B cell (primary cell): ENCODE data around the gene ABTB2. TPM values are rescaled to one million over a fixed set of nuclear protein-coding genes. Genes with fewer than 3 reads are reported as not detected.

Source experiments
- ATAC-seq: fragments of 200-7000 bp; cut with Tn5 transposase; one replicate; pipeline ENCODE4 v1.10.0; 2021; ENCODE audit warnings: low read depth, mild to moderate bottlenecking, moderate number of reproducible peaks, moderate library complexity
- CTCF ChIA-PET: fragments of 350-600 bp; sonication (Branson Sonifier 250); formaldehyde crosslinking; loops from one replicate; lab custom pipeline; 2021; ENCODE audit warnings: antibody characterized with exemption, inconsistent platforms; lab: Charles Lee
- POLR2A ChIA-PET: fragments of 350-600 bp; sonication (Branson Sonifier 250); formaldehyde crosslinking; loops from one replicate; lab custom pipeline; 2021; ENCODE audit warnings: antibody characterized with exemption; lab: Charles Lee
- DNase-seq: peaks from one replicate; pipeline ENCODE4 v3.0.0; 2013
- H2AFZ ChIP-seq: 2 replicates; pipeline ENCODE4 v1.6.1; 2012; ENCODE audit warnings: mild to moderate bottlenecking, low read depth, low read length; ENCODE audit not compliant: insufficient read depth, poor library complexity, severe bottlenecking
- H3K27ac ChIP-seq, 2 donors: 1 replicate in 1 of 2; 2 replicates in 1 of 2; pipeline ENCODE4 v1.5.1; 2012 to 2013; ENCODE audit warnings: low read length in 2 of 2, mild to moderate bottlenecking in 2 of 2, moderate library complexity in 1 of 2
- H3K27me3 ChIP-seq, 4 experiments: fragments of 200-600 bp in 1 of 4; sonication (generic) in 1 of 4; replicated peaks in 1 of 4; 1 replicate in 2 of 4; 2 replicates in 2 of 4; pipeline versions ENCODE4 v1.6.1 to v1.7.0; 2013 to 2016; ENCODE audit warnings: low read length in 3 of 4, mild to moderate bottlenecking in 2 of 4, mixed read lengths in 1 of 4, moderate library complexity in 1 of 4; ENCODE audit not compliant: insufficient read depth in 4 of 4, control insufficient read depth in 3 of 4; ENCODE audit errors: control extremely low read depth in 1 of 4
- H3K36me3 ChIP-seq, 2 experiments: replicated peaks in 1 of 2; 1 replicate in 1 of 2; 2 replicates in 1 of 2; pipeline versions ENCODE4 v1.6.1 to v1.7.1; 2013; ENCODE audit warnings: low read length in 1 of 2; ENCODE audit not compliant: insufficient read depth in 2 of 2, control insufficient read depth in 1 of 2; ENCODE audit errors: control extremely low read depth in 1 of 2, extremely low read depth in 1 of 2
- H3K4me1 ChIP-seq, 2 donors: fragments of 200-600 bp in 1 of 2; sonication (generic) in 1 of 2; 1 replicate in 1 of 2; 2 replicates in 1 of 2; pipeline versions ENCODE4 v1.5.1 to v1.6.1; 2013 to 2017; ENCODE audit warnings: low read length in 2 of 2; ENCODE audit not compliant: control insufficient read depth in 2 of 2, insufficient read depth in 2 of 2
- H3K4me2 ChIP-seq: replicated peaks from 2 replicates; pipeline ENCODE3; 2012; ENCODE audit warnings: mild to moderate bottlenecking, low read depth, low read length; ENCODE audit not compliant: poor library complexity, severe bottlenecking
- H3K4me3 ChIP-seq, 5 experiments: fragments of 200-600 bp in 1 of 5; sonication (generic) in 1 of 5; 1 replicate in 3 of 5; 2 replicates in 2 of 5; pipeline versions ENCODE4 v1.5.1 to v1.7.0; 2011 to 2016; ENCODE audit warnings: low read length in 4 of 5, mild to moderate bottlenecking in 4 of 5, low read depth in 2 of 5, control low read depth in 1 of 5, moderate library complexity in 1 of 5; ENCODE audit not compliant: insufficient read depth in 1 of 5; ENCODE audit errors: control extremely low read depth in 1 of 5, extremely low read depth in 1 of 5
- H3K79me2 ChIP-seq: fragments of 200-600 bp; sonication (generic); one replicate; pipeline ENCODE4 v1.6.0; 2016; ENCODE audit warnings: low read length; ENCODE audit not compliant: control insufficient read depth, insufficient read depth
- H3K9ac ChIP-seq: fragments of 200-600 bp; sonication (generic); 2 replicates; pipeline ENCODE4 v1.6.1; 2017; ENCODE audit warnings: mild to moderate bottlenecking, low read length, moderate library complexity
- H3K9me3 ChIP-seq, 3 donors: one replicate each; pipeline versions ENCODE4 v1.6.1 to v1.7.1; 2013; ENCODE audit warnings: low read length in 2 of 3; ENCODE audit not compliant: control insufficient read depth in 2 of 3, insufficient read depth in 1 of 3; ENCODE audit errors: control extremely low read depth in 1 of 3
- H4K20me1 ChIP-seq: 2 replicates; pipeline ENCODE4 v1.6.0; 2012; ENCODE audit warnings: mild to moderate bottlenecking, low read length; ENCODE audit not compliant: insufficient read depth, control insufficient read depth, poor library complexity, severe bottlenecking
- H3K27ac Mint-ChIP-seq: one replicate; pipeline ENCODE4 v1.8.0; 2021; ENCODE audit warnings: mixed read lengths
- H3K27me3 Mint-ChIP-seq: one replicate; pipeline ENCODE4 v1.8.0; 2021; ENCODE audit warnings: mixed read lengths
- H3K4me1 Mint-ChIP-seq: one replicate; pipeline ENCODE4 v1.8.0; 2021; ENCODE audit warnings: mixed read lengths
- H3K4me3 Mint-ChIP-seq: one replicate; pipeline ENCODE4 v1.8.0; 2021; ENCODE audit warnings: mixed read lengths
- H3K9me3 Mint-ChIP-seq: one replicate; pipeline ENCODE4 v1.8.0; 2022; ENCODE audit warnings: mixed read lengths; ENCODE audit not compliant: insufficient read depth
- CTCF ChIP-seq: fragments of 200-600 bp; IDR thresholded peaks from one replicate; pipeline ENCODE4 v1.8.0; 2022; ENCODE audit warnings: antibody characterized with exemption, mild to moderate bottlenecking
- EZH2 ChIP-seq: IDR thresholded peaks from 2 replicates; pipeline ENCODE4 v1.6.1; 2012; ENCODE audit warnings: borderline replicate concordance, low read depth, mild to moderate bottlenecking, moderate library complexity, low read length; ENCODE audit not compliant: insufficient read depth, poor library complexity, severe bottlenecking
- WGBS: methylation state at CpG from one replicate; pipeline ENCODE4 v1.1.5; 2013; ENCODE audit warnings: missing lambda C conversion rate; ENCODE audit not compliant: insufficient coverage; 5-methylcytosine and 5-hydroxymethylcytosine counted together
- intact Hi-C: fragments of 100-400 bp; cut with micrococcal nuclease; formaldehyde crosslinking; loops from one replicate; pipeline ENCODE4 v1.10.0; 2022
- polyA plus RNA-seq: library from polyadenylated mRNA; depleted of rRNA; stranded (reverse); fragments of >200 nt; gene quantifications from 2 replicates; pipeline ENCODE4 v1.2.3, GENCODE V29; 2012
- total RNA-seq, 2 donors: library from RNA; stranded (reverse); fragments of 120-200 nt in 1 of 2; gene quantifications; 1 replicate in 1 of 2; 2 replicates in 1 of 2; pipeline versions ENCODE4 v1.2.3 to v1.2.4, GENCODE V29; 2013 to 2022

Gene ABTB2
- total and polyA plus RNA-seq, 2 donors (not counting 1 experiment from before 2014, with no cell fraction given) = 0.30 to 5.9 TPM

- no peak for DNase-seq
- no peaks in the 10 kb centered on the region for H3K27me3 Mint-ChIP-seq
- TF ChIP-seq EZH2 (no peak), CTCF (no peak)
- WGBS = 32% methylated on average over 5 of the region's 6 CpGs
- Histone ChIP-seq H4K20me1 (no peaks in the 10 kb centered on the region), H3K9ac (no peak overlapping the region), H3K36me3 (no peaks in the 10 kb centered on the region), H3K4me3 (no peak overlapping the region), H3K4me2 (no peak overlapping the region), H3K27me3 (no peaks in the 10 kb centered on the region), H3K79me2 (no peaks in the 10 kb centered on the region), H3K27ac (no peak overlapping the region), H3K4me1 (peaks cover 8 to 13% of the 10 kb centered on the region in 2 donors), H3K9me3 (no peaks in the 10 kb centered on the region), H2AFZ (no peak overlapping the region)
- peaks cover 14% of the 10 kb centered on the region for H3K4me1 Mint-ChIP-seq
- no peak overlapping the region for H3K4me3 Mint-ChIP-seq
- CTCF ChIA-PET = interaction anchor here (1.4 kb wide), 1 partner anchor 20 kb away, joined by 4 read pairs; no protein-coding TSS in a partner anchor
- POLR2A ChIA-PET = interaction anchor here (0.6 kb wide), 1 partner anchor 200 kb away, joined by 4 read pairs; no protein-coding TSS in a partner anchor
- ATAC-seq = no peak
- H3K27ac Mint-ChIP-seq = no peak overlapping the region
- intact Hi-C loops = no loop called here
- H3K9me3 Mint-ChIP-seq = no peaks in the 10 kb centered on the region
Measured at GRCh38 chr11:34158661-34159060, 199.1 kb downstream of the ABTB2 start.

DNA sequence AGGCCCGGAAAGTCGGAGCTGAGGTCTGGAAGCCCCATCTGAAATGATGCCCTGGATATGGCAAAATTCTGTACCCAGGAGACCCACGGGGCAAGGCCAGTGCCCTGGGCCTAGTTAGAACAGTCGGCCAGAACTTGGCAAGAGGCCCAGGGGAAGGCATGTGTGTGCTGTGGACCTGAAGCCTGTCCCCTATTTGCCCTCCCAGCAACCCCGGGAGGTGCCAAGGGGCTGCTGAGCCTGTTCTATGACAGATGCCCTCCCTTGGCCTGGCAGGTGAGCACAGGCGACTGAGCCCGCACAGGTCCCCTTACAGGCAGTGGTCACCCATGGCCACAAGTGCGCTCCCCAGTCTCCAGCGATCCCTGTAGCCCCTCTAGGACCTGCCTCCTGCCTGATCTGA lies 200.6 kb downstream of the ABTB2 start:
- no peak overlapping the region for H2AFZ ChIP-seq
- Mint-ChIP-seq H3K9me3 (no peaks in the 10 kb centered on the region), H3K27ac (no peak overlapping the region), H3K4me3 (no peak overlapping the region), H3K4me1 (peaks cover 28% of the 10 kb centered on the region), H3K27me3 (no peaks in the 10 kb centered on the region)
- no peaks in the 10 kb centered on the region for H4K20me1 ChIP-seq
- ATAC-seq (no peak), DNase-seq (no peak)
- no peaks in the 10 kb centered on the region for H3K36me3 ChIP-seq
- ChIA-PET POLR2A (no interaction called here), CTCF (no interaction called here)
- peaks cover 15 to 21% of the 10 kb centered on the region in 2 donors for H3K4me1 ChIP-seq
- no peak overlapping the region for H3K4me3 ChIP-seq
- WGBS = 94% methylated on average over 7 of the region's 9 CpGs
- intact Hi-C loops = no loop called here
- TF ChIP-seq CTCF (no peak), EZH2 (no peak)
- H3K27me3 ChIP-seq = no peaks in the 10 kb centered on the region
- H3K79me2 ChIP-seq = no peaks in the 10 kb centered on the region
- no peaks in the 10 kb centered on the region for H3K9me3 ChIP-seq
- no peak overlapping the region for H3K27ac ChIP-seq
- H3K9ac ChIP-seq = no peak overlapping the region
- H3K4me2 ChIP-seq = no peak overlapping the region
